C4-2B (cell line): ENCODE results near the gene TCTN3.
A peak's percentile ranks its signal among the peaks of the same experiment; 100 is the strongest.
"Not testable (repeated sequence)": the region's sequence is repeated elsewhere in the genome, so short reads cannot be mapped to it uniquely, and the experiment has no call there.

ENCODE experiments used
- H3K27ac ChIP-seq: fragments of 450-650 bp; 2 replicates; pipeline ENCODE4 v1.5.1; 2017
- ZFX ChIP-seq: fragments of 450-650 bp; IDR thresholded peaks from 2 replicates; pipeline ENCODE4 v1.6.1; 2017
- TF ChIP-seq, protein P1 (sequence below): fragments of 450-650 bp; conservative IDR thresholded peaks from 2 replicates; pipeline ENCODE4 v1.5.1; 2017; ENCODE audit warnings: mild to moderate bottlenecking

TCTN3 gene, protein sequence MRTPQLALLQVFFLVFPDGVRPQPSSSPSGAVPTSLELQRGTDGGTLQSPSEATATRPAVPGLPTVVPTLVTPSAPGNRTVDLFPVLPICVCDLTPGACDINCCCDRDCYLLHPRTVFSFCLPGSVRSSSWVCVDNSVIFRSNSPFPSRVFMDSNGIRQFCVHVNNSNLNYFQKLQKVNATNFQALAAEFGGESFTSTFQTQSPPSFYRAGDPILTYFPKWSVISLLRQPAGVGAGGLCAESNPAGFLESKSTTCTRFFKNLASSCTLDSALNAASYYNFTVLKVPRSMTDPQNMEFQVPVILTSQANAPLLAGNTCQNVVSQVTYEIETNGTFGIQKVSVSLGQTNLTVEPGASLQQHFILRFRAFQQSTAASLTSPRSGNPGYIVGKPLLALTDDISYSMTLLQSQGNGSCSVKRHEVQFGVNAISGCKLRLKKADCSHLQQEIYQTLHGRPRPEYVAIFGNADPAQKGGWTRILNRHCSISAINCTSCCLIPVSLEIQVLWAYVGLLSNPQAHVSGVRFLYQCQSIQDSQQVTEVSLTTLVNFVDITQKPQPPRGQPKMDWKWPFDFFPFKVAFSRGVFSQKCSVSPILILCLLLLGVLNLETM

DNA sequence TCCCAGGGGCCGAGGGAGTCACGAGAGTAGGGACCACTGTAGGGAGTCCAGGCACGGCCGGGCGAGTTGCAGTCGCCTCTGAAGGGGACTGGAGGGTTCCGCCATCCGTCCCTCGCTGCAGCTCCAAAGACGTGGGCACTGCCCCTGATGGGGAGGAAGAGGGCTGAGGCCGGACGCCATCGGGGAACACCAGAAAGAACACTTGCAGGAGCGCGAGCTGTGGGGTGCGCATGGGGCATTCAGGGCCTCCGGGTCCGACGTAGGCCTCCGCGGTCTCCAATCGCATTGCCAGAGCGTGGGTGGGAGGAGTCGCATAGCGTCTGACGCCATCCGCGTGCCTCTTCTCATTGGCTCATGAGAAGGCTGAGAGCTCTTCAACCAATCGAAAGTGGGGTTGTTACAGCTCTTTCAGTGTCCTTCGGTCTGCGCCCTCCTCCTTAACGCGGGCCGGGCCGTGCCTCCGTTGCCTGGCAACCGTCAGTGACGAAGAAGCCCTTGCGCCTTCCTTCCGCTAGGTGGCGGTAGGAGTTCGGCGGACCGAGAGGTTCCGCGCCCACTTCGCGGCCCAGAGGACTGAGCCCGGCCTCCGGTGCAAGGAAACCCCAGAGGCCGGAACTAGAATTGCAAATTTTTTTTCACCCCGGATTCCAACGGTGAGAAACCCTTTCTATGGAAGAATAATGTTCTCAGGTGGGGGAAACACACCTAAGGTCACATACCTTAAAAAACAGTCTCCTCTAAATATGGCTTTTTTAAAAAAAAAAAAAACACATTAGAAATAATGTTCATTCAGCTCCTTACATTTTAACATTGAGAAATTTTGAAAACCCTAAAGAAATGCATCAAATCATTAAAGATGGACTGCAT lies at the start of gene TCTN3:
TSS of gene TCTN3 (minus strand) at position 260 of the 867 bp plus-strand sequence. CDS start at position 232, 28 bp downstream.
- peak; percentile 73 for TF ChIP-seq ZFX
- TF ChIP-seq, protein P1, sequence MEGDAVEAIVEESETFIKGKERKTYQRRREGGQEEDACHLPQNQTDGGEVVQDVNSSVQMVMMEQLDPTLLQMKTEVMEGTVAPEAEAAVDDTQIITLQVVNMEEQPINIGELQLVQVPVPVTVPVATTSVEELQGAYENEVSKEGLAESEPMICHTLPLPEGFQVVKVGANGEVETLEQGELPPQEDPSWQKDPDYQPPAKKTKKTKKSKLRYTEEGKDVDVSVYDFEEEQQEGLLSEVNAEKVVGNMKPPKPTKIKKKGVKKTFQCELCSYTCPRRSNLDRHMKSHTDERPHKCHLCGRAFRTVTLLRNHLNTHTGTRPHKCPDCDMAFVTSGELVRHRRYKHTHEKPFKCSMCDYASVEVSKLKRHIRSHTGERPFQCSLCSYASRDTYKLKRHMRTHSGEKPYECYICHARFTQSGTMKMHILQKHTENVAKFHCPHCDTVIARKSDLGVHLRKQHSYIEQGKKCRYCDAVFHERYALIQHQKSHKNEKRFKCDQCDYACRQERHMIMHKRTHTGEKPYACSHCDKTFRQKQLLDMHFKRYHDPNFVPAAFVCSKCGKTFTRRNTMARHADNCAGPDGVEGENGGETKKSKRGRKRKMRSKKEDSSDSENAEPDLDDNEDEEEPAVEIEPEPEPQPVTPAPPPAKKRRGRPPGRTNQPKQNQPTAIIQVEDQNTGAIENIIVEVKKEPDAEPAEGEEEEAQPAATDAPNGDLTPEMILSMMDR = peak; percentile 100
- peak within 1 kb of the TSS; percentile 74 for H3K27ac ChIP-seq

DNA sequence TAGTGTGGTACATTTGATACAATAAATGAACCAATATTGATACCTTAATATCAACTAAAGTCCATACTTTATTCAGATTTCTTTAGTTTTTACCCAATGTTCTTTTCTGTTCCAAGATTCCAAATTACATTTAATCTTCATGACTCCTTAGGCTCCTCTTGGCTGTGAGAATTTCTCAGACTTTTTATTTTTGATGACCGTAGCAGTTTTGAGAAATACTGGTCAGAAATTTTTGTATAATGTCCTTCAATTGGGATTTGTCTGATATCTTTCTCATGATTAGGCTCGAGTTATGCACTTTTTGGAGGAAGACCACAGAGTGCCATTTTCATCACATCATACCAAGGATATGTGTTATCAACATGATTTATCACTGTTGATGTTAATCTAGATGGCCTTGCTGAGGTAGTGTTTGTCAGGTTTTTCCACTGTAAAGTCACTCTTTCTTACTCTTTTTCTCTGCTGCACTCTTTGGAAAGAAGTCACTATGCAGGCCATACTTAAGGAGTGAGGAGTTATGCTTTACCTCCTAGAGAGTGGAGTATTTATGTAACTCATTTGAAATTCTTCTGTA lies 49.3 kb upstream of the TCTN3 start:
- H3K27ac ChIP-seq = no peak overlapping the region
- TF ChIP-seq, protein P1 = no peak
- no peak for TF ChIP-seq ZFX

DNA sequence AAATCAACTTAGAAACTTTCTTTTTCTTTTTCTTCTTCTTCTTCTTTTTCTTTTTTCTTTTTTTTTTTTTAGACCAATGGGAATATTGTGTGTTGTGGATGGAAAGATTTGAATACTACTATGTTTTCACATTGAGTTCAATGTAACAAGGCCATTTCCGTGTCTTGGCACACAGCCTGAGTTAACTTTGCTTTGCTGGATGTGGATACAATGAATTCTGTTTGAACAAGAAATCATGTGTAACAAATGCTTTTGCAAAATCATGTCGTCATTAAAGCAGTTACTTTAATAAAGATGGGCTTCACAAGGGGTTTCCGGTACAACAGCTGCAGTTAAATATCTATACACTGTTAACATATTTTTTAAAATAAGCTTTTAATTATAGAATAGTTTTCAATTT lies 48.8 kb upstream of the TCTN3 start:
- H3K27ac ChIP-seq = no peak overlapping the region
- TF ChIP-seq, protein P1 = no peak

DNA sequence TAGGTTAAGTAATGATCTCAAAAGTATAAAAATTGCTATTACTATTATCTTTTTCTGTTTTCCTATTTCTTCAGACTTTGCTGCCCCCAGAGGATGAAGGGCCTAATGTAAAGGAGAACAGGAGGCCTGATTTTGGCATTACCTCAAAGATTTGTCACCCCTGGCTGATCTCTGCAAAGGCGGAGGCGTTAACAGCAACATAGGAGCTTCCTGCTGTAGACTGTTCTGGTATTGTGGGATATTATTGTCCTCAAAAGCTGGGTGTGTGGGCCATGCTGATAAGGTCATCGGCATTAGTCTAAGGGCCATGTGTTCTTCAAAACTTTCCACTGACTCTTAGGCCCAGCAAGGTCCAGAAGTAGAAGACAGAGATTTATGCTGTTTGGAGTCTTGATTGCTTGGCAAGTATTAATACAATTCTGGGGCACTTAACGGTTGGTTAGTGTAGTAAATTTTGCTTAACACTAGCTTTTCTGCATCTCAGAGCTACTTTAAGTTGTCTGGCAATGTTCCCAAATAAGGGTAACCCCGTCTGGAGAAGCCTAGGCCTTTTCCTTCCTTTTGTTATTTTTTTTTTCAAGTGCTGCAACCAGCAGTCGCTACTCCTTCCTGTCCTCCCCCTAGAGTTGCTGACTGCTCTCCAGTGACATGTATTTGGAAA lies 48.2 kb upstream of the TCTN3 start:
- no peak for TF ChIP-seq ZFX
- TF ChIP-seq, protein P1 = no peak
- no peak overlapping the region for H3K27ac ChIP-seq

DNA sequence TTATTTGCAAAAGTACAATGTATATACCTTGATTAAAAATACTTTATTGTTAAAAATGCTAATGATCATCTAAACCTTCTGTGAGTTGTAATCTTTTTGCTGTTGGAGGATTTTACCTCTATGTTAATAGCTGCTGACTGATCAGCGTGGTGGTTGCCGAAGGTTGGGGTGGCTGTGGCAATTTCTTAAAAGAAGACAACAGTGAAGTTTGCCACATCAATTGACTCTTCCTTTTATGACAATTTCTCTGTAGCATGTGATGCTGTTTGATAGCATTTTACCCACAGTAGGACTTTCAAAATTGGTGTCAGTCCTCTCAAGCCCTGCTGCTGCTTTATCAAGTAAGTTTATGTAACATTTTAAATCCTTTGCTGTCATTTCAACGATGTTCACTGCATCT lies 45.3 kb upstream of the TCTN3 start:
- TF ChIP-seq, protein P1 = no peak
- no peak for TF ChIP-seq ZFX
- no peak overlapping the region for H3K27ac ChIP-seq

DNA sequence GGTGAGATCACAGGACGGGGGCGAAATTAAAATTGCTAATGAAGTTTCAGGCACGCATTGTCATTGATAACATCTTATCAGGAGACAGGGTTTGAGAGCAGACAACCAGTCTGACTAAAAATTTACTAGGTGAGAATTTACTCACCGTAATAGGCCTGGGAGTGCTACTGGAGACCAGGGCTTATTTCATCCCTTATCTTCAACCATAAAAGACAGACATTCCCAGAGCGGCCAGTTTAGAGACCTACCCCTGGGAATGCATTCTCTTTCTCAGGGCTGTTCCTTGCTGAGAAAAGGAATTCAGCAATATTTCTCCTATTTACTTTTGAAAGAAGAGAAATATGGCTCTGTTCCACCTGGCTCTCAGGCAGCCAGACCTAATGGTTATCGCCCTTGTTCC lies 39.2 kb upstream of the TCTN3 start:
- H3K27ac ChIP-seq = not testable (repeated sequence)

DNA sequence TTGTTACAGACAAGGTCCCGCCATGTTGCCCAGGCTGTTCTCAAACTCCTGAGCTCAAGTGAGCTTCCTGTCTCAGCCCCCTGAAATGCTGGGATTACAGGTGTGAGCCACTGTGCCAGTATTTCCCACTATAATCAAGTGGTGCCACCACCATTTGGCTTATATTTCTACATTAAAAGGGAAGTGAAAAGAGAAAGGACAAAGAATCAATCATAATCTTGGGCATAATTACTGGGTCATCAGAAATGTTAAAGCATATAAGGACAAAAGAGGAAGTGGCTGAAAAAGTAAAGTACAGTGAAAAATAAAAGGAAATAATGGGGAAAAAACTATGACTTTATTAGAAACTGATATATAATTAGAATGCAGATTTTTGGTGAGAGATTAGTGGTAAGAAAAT lies 36.5 kb upstream of the TCTN3 start:
- no peak overlapping the region for H3K27ac ChIP-seq
- TF ChIP-seq ZFX = no peak
- TF ChIP-seq, protein P1 = no peak
